GM19035 (cell line): ENCODE results near the gene PCP2.

Source experiments
- ATAC-seq: cut with Tn5 transposase; IDR thresholded peaks from one replicate; pipeline ENCODE4 v1.9.1; 2021; ENCODE audit not compliant: unreplicated experiment

The PCP2 gene

GRCh38 chr19:7633698-7634097, at the start of gene PCP2:
Gene PCP2, minus strand, starts transcription at chr19:7633719. Its CDS starts 262 bp downstream, at chr19:7633457.
- ATAC-seq, result no peak

GRCh38 chr19:7682175-7682855, 48.8 kb upstream of the PCP2 start:
- no peak for ATAC-seq

- peak; percentile 12 for ATAC-seq
These were observed 48.0 kb upstream of the PCP2 start for GRCh38 chr19:7681340-7682174.

GRCh38 chr19:7680606-7681339, 47.3 kb upstream of the PCP2 start, which contains the start of gene TRAPPC5:
Gene TRAPPC5, plus strand, starts transcription at chr19:7680833. Its CDS starts 1,421 bp downstream, at chr19:7682254.
- ATAC-seq, result peak; percentile 62

GRCh38 chr19:7679771-7680605, 46.5 kb upstream of the PCP2 start:
- ATAC-seq, result no peak

GRCh38 chr19:7678971-7679751, 45.6 kb upstream of the PCP2 start:
- ATAC-seq, result no peak

- ATAC-seq, result no peak
These were observed 44.3 kb upstream of the PCP2 start for GRCh38 chr19:7677669-7678311.

- no peak for ATAC-seq
These were observed 43.3 kb upstream of the PCP2 start, which contains the start of gene MCEMP1 for GRCh38 chr19:7676854-7677253. Gene MCEMP1, plus strand, starts transcription at chr19:7677090. Its CDS starts 31 bp downstream, at chr19:7677121.

GRCh38 chr19:7676376-7676775, 42.9 kb upstream of the PCP2 start:
- ATAC-seq, result no peak

GRCh38 chr19:7674010-7675005, 40.8 kb upstream of the PCP2 start:
- ATAC-seq, result no peak

GRCh38 chr19:7672522-7672921, 39.0 kb upstream of the PCP2 start:
- ATAC-seq, result no peak

GRCh38 chr19:7670790-7671189, 37.3 kb upstream of the PCP2 start:
- ATAC-seq, result no peak

GRCh38 chr19:7670150-7670783, 36.7 kb upstream of the PCP2 start:
- no peak for ATAC-seq

GRCh38 chr19:7669641-7670040, 36.1 kb upstream of the PCP2 start:
- ATAC-seq, result no peak

- ATAC-seq, result no peak
These were observed 35.3 kb upstream of the PCP2 start, which contains the start of gene RETN for GRCh38 chr19:7668842-7669241. Gene RETN, plus strand, starts transcription at chr19:7669049. Its CDS starts 278 bp downstream, at chr19:7669327.

GRCh38 chr19:7665076-7665475, 31.6 kb upstream of the PCP2 start:
- no peak for ATAC-seq

- ATAC-seq, result no peak
These were observed 30.2 kb upstream of the PCP2 start for GRCh38 chr19:7663706-7664105.
